Transverse colon (tissue), 4 donors: ENCODE results near the gene GFRA1.

ENCODE experiments used
- EP300 ChIP-seq: sonication (generic); formaldehyde crosslinking; IDR thresholded peaks from one replicate; pipeline ENCODE4 v1.6.1; 2017; ENCODE audit warnings: antibody characterized with exemption, low read depth
- POLR2A ChIP-seq: fragments of 450-650 bp; IDR thresholded peaks from one replicate; pipeline ENCODE4 v1.6.1; 2016; ENCODE audit warnings: antibody characterized with exemption, mild to moderate bottlenecking, moderate library complexity
- POLR2AphosphoS5 ChIP-seq, 3 donors: sonication (generic); formaldehyde crosslinking; IDR thresholded peaks; one replicate each; pipeline ENCODE4 v1.6.1; 2016; ENCODE audit warnings: antibody characterized with exemption in 3 of 3
- TF ChIP-seq, protein P1 (sequence below), 5 experiments: fragments of 200-600 bp in 3 of 5; fragments of 450-650 bp in 2 of 5; sonication (generic) in 3 of 5; IDR thresholded peaks; 1 replicate in 2 of 5; 2 replicates in 3 of 5; pipeline ENCODE4 v1.5.1; 2016 to 2017; ENCODE audit warnings: antibody characterized with exemption in 5 of 5, inconsistent platforms in 3 of 5, mild to moderate bottlenecking in 2 of 5, moderate library complexity in 1 of 5

DNA sequence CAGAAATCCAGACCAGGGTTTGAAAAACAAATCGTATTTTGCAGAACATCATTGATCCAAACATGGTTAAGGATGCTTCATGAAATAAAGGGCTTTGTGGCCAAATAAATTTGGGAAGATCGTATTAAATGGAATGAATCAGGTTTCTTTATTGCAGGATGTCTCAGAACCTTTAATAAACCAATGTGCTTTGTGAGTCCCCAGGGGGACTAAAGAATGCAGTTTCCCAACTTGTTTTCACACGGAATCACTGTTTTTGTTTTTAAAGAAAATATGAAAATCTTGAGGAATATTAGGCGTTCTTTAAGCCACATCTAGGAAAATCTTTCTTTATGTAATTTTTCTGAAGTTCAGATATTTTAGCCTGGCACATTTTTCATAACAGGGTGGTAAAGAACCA lies 34.4 kb upstream of the GFRA1 start:
- TF ChIP-seq POLR2AphosphoS5 (IDR thresholded peaks at IDR 0.05): no peak
- TF ChIP-seq, protein P1, sequence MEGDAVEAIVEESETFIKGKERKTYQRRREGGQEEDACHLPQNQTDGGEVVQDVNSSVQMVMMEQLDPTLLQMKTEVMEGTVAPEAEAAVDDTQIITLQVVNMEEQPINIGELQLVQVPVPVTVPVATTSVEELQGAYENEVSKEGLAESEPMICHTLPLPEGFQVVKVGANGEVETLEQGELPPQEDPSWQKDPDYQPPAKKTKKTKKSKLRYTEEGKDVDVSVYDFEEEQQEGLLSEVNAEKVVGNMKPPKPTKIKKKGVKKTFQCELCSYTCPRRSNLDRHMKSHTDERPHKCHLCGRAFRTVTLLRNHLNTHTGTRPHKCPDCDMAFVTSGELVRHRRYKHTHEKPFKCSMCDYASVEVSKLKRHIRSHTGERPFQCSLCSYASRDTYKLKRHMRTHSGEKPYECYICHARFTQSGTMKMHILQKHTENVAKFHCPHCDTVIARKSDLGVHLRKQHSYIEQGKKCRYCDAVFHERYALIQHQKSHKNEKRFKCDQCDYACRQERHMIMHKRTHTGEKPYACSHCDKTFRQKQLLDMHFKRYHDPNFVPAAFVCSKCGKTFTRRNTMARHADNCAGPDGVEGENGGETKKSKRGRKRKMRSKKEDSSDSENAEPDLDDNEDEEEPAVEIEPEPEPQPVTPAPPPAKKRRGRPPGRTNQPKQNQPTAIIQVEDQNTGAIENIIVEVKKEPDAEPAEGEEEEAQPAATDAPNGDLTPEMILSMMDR (IDR thresholded peaks at IDR 0.05): no peak
- no peak for TF ChIP-seq EP300
- no peak for TF ChIP-seq POLR2A
